Trophoblast cell (in vitro differentiated cells and primary cell): ENCODE measurements around the gene C11orf86.

Experiments
- DNase-seq, 2 donors: peaks; one replicate each; pipeline ENCODE4 v3.0.0-alpha.2; 2016
- H2AFZ ChIP-seq: 2 replicates; pipeline ENCODE4 v1.6.1; 2013; ENCODE audit warnings: low read length, moderate library complexity, mild to moderate bottlenecking; ENCODE audit not compliant: insufficient read depth, poor library complexity
- H2AK5ac ChIP-seq: 2 replicates; pipeline ENCODE4 v1.6.1; 2013; ENCODE audit warnings: mild to moderate bottlenecking, low read length
- H2BK120ac ChIP-seq: 2 replicates; pipeline ENCODE4 v1.6.1; 2013; ENCODE audit warnings: low read length, mild to moderate bottlenecking, moderate library complexity; ENCODE audit not compliant: insufficient read depth, poor library complexity
- H2BK12ac ChIP-seq: 2 replicates; pipeline ENCODE4 v1.6.1; 2013; ENCODE audit warnings: mild to moderate bottlenecking, low read length, moderate library complexity
- H2BK5ac ChIP-seq: 2 replicates; pipeline ENCODE4 v1.6.1; 2013; ENCODE audit warnings: low read length, low read depth, moderate library complexity, mild to moderate bottlenecking; ENCODE audit not compliant: poor library complexity
- H3K14ac ChIP-seq: 2 replicates; pipeline ENCODE4 v1.6.1; 2013; ENCODE audit warnings: mild to moderate bottlenecking, low read length
- H3K18ac ChIP-seq: 2 replicates; pipeline ENCODE4 v1.6.1; 2013; ENCODE audit warnings: mild to moderate bottlenecking, low read length
- H3K23ac ChIP-seq: 2 replicates; pipeline ENCODE4 v1.6.1; 2013; ENCODE audit warnings: low read length
- H3K27ac ChIP-seq: 2 replicates; pipeline ENCODE4 v1.5.1; 2013; ENCODE audit warnings: low read depth, mild to moderate bottlenecking, inconsistent platforms, low read length, moderate library complexity
- H3K27me3 ChIP-seq: 2 replicates; pipeline ENCODE4 v1.6.1; 2013; ENCODE audit warnings: inconsistent platforms, mild to moderate bottlenecking, low read length, moderate library complexity; ENCODE audit not compliant: insufficient read depth
- H3K36me3 ChIP-seq, 2 experiments: 1 replicate in 1 of 2; 2 replicates in 1 of 2; pipeline ENCODE4 v1.6.1; 2013; ENCODE audit warnings: low read length in 2 of 2, mild to moderate bottlenecking in 2 of 2, moderate library complexity in 1 of 2; ENCODE audit not compliant: insufficient read depth in 2 of 2, control insufficient read depth in 1 of 2
- H3K4ac ChIP-seq: 2 replicates; pipeline ENCODE4 v1.6.1; 2013; ENCODE audit warnings: low read depth, mild to moderate bottlenecking, low read length, moderate library complexity
- H3K4me1 ChIP-seq, 2 experiments: 1 replicate in 1 of 2; 2 replicates in 1 of 2; pipeline ENCODE4 v1.6.1; 2013; ENCODE audit warnings: low read length in 2 of 2, mild to moderate bottlenecking in 2 of 2, moderate library complexity in 1 of 2; ENCODE audit not compliant: insufficient read depth in 2 of 2, control insufficient read depth in 1 of 2
- H3K4me2 ChIP-seq: 2 replicates; pipeline ENCODE4 v1.6.1; 2013; ENCODE audit warnings: inconsistent platforms, mild to moderate bottlenecking, low read length, moderate library complexity
- H3K4me3 ChIP-seq: 2 replicates; pipeline ENCODE4 v1.5.1; 2013; ENCODE audit warnings: mild to moderate bottlenecking, low read depth, low read length, inconsistent platforms
- H3K79me1 ChIP-seq: one replicate; pipeline ENCODE4 v1.6.1; 2013; ENCODE audit warnings: low read length
- H3K79me2 ChIP-seq: 2 replicates; pipeline ENCODE4 v1.6.1; 2013; ENCODE audit warnings: low read length, mild to moderate bottlenecking; ENCODE audit not compliant: control insufficient read depth, insufficient read depth, poor library complexity
- H3K9ac ChIP-seq: 2 replicates; pipeline ENCODE4 v1.6.1; 2013; ENCODE audit warnings: mild to moderate bottlenecking, low read length
- H3K9me3 ChIP-seq: 2 replicates; pipeline ENCODE4 v1.6.1; 2013; ENCODE audit warnings: low read depth, mild to moderate bottlenecking, control low read depth, inconsistent platforms, low read length; ENCODE audit not compliant: insufficient read depth
- H4K12ac ChIP-seq: 2 replicates; pipeline ENCODE4 v1.6.1; 2013; ENCODE audit warnings: low read depth, mild to moderate bottlenecking, low read length, moderate library complexity
- H4K8ac ChIP-seq: 2 replicates; pipeline ENCODE4 v1.6.1; 2013; ENCODE audit warnings: low read depth, mild to moderate bottlenecking, low read length, moderate library complexity
- H4K91ac ChIP-seq: one replicate; pipeline ENCODE4 v1.6.1; 2013; ENCODE audit warnings: low read depth, mild to moderate bottlenecking, low read length, moderate library complexity
- WGBS: extraction: QIAGEN DNeasy Blood & Tissue Kit; methylation state at CpG from one replicate; pipeline ENCODE4 v1.1.7; 2013; ENCODE audit warnings: missing lambda C conversion rate; ENCODE audit not compliant: insufficient read length, insufficient coverage; ENCODE audit errors: extremely low coverage; 5-methylcytosine and 5-hydroxymethylcytosine counted together

Gene C11orf86

GRCh38 chr11:66950112-66950535, 25.0 kb upstream of the C11orf86 start:
- H3K9me3 ChIP-seq: no peaks in the 10 kb centered on the region
- no peak overlapping the region for H2BK5ac ChIP-seq
- no peak overlapping the region for H3K4ac ChIP-seq
- no peak overlapping the region for H2AFZ ChIP-seq
- peaks cover 4% of the 10 kb centered on the region for H3K79me1 ChIP-seq
- no peak overlapping the region for H3K23ac ChIP-seq
- H3K4me2 ChIP-seq: no peak overlapping the region
- peak; percentile 96 to 99 for DNase-seq
- H4K12ac ChIP-seq: no peak overlapping the region
- no peak overlapping the region for H4K8ac ChIP-seq
- H2AK5ac ChIP-seq: no peak overlapping the region
- no peak overlapping the region for H2BK120ac ChIP-seq
- H3K4me1 ChIP-seq: peaks cover 3 to 9% of the 10 kb centered on the region in 2 experiments
- H3K4me3 ChIP-seq: no peak overlapping the region
- H3K18ac ChIP-seq: no peak overlapping the region
- no peaks in the 10 kb centered on the region for H3K79me2 ChIP-seq
- no peak overlapping the region for H4K91ac ChIP-seq
- H3K27ac ChIP-seq: no peak overlapping the region
- H3K36me3 ChIP-seq: peaks cover 0 to 2% of the 10 kb centered on the region in 2 experiments
- H3K14ac ChIP-seq: no peak overlapping the region
- H3K9ac ChIP-seq: no peak overlapping the region
- no peak overlapping the region for H2BK12ac ChIP-seq
- no CpG with 5 or more reads among the region's 8 CpGs for WGBS
- H3K27me3 ChIP-seq: no peaks in the 10 kb centered on the region

- Histone ChIP-seq H3K4ac (no peak overlapping the region), H4K8ac (peak overlapping the region; percentile 11), H2BK5ac (peak overlapping the region; percentile 13), H3K4me1 (peaks cover 3 to 9% of the 10 kb centered on the region in 2 experiments), H2AK5ac (peak overlapping the region; percentile 41), H3K23ac (no peak overlapping the region), H3K36me3 (peaks cover 0 to 2% of the 10 kb centered on the region in 2 experiments), H2AFZ (no peak overlapping the region), H3K27ac (no peak overlapping the region), H3K14ac (no peak overlapping the region), H3K27me3 (no peaks in the 10 kb centered on the region), H3K4me2 (no peak overlapping the region), H3K4me3 (no peak overlapping the region), H2BK120ac (peak overlapping the region; percentile 5), H2BK12ac (peak overlapping the region; percentile 65), H3K9ac (no peak overlapping the region), H4K91ac (peak overlapping the region; percentile 28), H4K12ac (peak overlapping the region; percentile 16), H3K79me2 (no peaks in the 10 kb centered on the region), H3K18ac (peak overlapping the region; percentile 51), H3K79me1 (peaks cover 4% of the 10 kb centered on the region), H3K9me3 (no peaks in the 10 kb centered on the region)
- DNase-seq: no peak
- no CpG with 5 or more reads among the region's 10 CpGs for WGBS
These were observed 24.0 kb upstream of the C11orf86 start for GRCh38 chr11:66951135-66951534.

GRCh38 chr11:66951927-66952337, 23.2 kb upstream of the C11orf86 start:
- H2AFZ ChIP-seq: no peak overlapping the region
- no peak overlapping the region for H3K23ac ChIP-seq

GRCh38 chr11:66953081-66953833, 21.8 kb upstream of the C11orf86 start:
- H3K23ac ChIP-seq: no peak overlapping the region
- H4K12ac ChIP-seq: no peak overlapping the region
- no peak for DNase-seq
- H2AK5ac ChIP-seq: no peak overlapping the region
- peaks cover 2% of the 10 kb centered on the region for H3K79me2 ChIP-seq
- no peak overlapping the region for H3K4me2 ChIP-seq
- H4K91ac ChIP-seq: no peak overlapping the region
- H3K9ac ChIP-seq: no peak overlapping the region
- H3K36me3 ChIP-seq: no peaks in the 10 kb centered on the region
- no CpG with 5 or more reads among the region's 13 CpGs for WGBS
- H2AFZ ChIP-seq: no peak overlapping the region
- H2BK5ac ChIP-seq: no peak overlapping the region
- H3K4ac ChIP-seq: no peak overlapping the region
- no peak overlapping the region for H3K27ac ChIP-seq
- H3K4me3 ChIP-seq: no peak overlapping the region
- no peaks in the 10 kb centered on the region for H3K9me3 ChIP-seq
- no peak overlapping the region for H4K8ac ChIP-seq
- H2BK12ac ChIP-seq: no peak overlapping the region
- H3K27me3 ChIP-seq: no peaks in the 10 kb centered on the region
- H2BK120ac ChIP-seq: no peak overlapping the region
- no peak overlapping the region for H3K14ac ChIP-seq
- H3K18ac ChIP-seq: no peak overlapping the region
- peaks cover 8 to 12% of the 10 kb centered on the region in 2 experiments for H3K4me1 ChIP-seq
- H3K79me1 ChIP-seq: peaks cover 6% of the 10 kb centered on the region

More at GRCh38 chr11:66951927-66952337, 23.2 kb upstream of the C11orf86 start:
- DNase-seq: no peak
- Histone ChIP-seq H3K36me3 (peaks cover 0 to 2% of the 10 kb centered on the region in 2 experiments), H3K27me3 (no peaks in the 10 kb centered on the region), H2BK5ac (no peak overlapping the region), H3K4me1 (peaks cover 7 to 9% of the 10 kb centered on the region in 2 experiments), H4K12ac (no peak overlapping the region), H3K4me3 (no peak overlapping the region), H3K27ac (no peak overlapping the region), H3K9me3 (no peaks in the 10 kb centered on the region), H3K18ac (no peak overlapping the region), H3K14ac (no peak overlapping the region), H2BK12ac (peak overlapping the region; percentile 24), H4K8ac (no peak overlapping the region), H4K91ac (no peak overlapping the region), H3K79me1 (peaks cover 4% of the 10 kb centered on the region), H3K4ac (no peak overlapping the region), H3K79me2 (no peaks in the 10 kb centered on the region), H3K4me2 (no peak overlapping the region), H2AK5ac (no peak overlapping the region), H2BK120ac (no peak overlapping the region), H3K9ac (peak overlapping the region; percentile 30)
- WGBS: no CpG with 5 or more reads among the region's 7 CpGs
